Keratinocyte (primary cell): ENCODE results near the gene GOLGA6L2. TPM values are rescaled to one million over a fixed set of nuclear protein-coding genes. Genes with fewer than 3 reads are reported as not detected.
"Not testable (repeated sequence)": the region's sequence is repeated elsewhere in the genome, so short reads cannot be mapped to it uniquely, and the experiment has no call there.

ENCODE experiments used
- DNase-seq: peaks from one replicate; pipeline ENCODE4 v3.0.0-alpha.2; 2011; ENCODE audit warnings: low read depth, missing footprints, low spot score
- FAIRE-seq: peaks from 2 replicates; lab custom pipeline; 2011; peaks lifted over from hg19 to GRCh38; lab: Jason Lieb, UNC
- H2AFZ ChIP-seq: 2 replicates; pipeline ENCODE4 v1.6.0; 2012; ENCODE audit warnings: low read length, control low read depth, inconsistent platforms; ENCODE audit not compliant: control insufficient read depth
- H3K27ac ChIP-seq: 2 replicates; pipeline ENCODE4 v1.5.1; 2011; ENCODE audit warnings: low read length; ENCODE audit not compliant: control insufficient read depth, insufficient read depth
- H3K27me3 ChIP-seq: 3 replicates; pipeline ENCODE4 v1.6.0; 2011; ENCODE audit warnings: low read length; ENCODE audit not compliant: control insufficient read depth, insufficient read depth; ENCODE audit errors: extremely low read depth
- H3K36me3 ChIP-seq, 2 experiments: 2 replicates in 1 of 2; 3 replicates in 1 of 2; pipeline ENCODE4 v1.5.1; 2011; ENCODE audit warnings: low read length in 2 of 2, mild to moderate bottlenecking in 1 of 2; ENCODE audit not compliant: control insufficient read depth in 2 of 2, insufficient read depth in 2 of 2; ENCODE audit errors: extremely low read depth in 1 of 2
- H3K4me1 ChIP-seq: 3 replicates; pipeline ENCODE4 v1.5.1; 2011; ENCODE audit warnings: low read length; ENCODE audit not compliant: control insufficient read depth, insufficient read depth; ENCODE audit errors: extremely low read depth
- H3K4me2 ChIP-seq: 3 replicates; pipeline ENCODE4 v1.6.0; 2011; ENCODE audit warnings: low read depth, low read length; ENCODE audit not compliant: control insufficient read depth, insufficient read depth; ENCODE audit errors: extremely low read depth
- H3K4me3 ChIP-seq, 3 experiments: fragments of 200-600 bp in 1 of 3; sonication (generic) in 1 of 3; 2 replicates in 2 of 3; 3 replicates in 1 of 3; pipeline ENCODE4 v1.5.1; 2011 to 2016; ENCODE audit warnings: low read length in 3 of 3, mild to moderate bottlenecking in 3 of 3, control low read depth in 2 of 3, inconsistent platforms in 1 of 3, low read depth in 1 of 3, mixed read lengths in 1 of 3, mixed run types in 1 of 3, moderate library complexity in 1 of 3; ENCODE audit not compliant: control insufficient read depth in 2 of 3, insufficient read depth in 2 of 3; ENCODE audit errors: extremely low read depth in 1 of 3
- H3K79me2 ChIP-seq: 2 replicates; pipeline ENCODE4 v1.6.0; 2012; ENCODE audit warnings: low read length; ENCODE audit not compliant: control insufficient read depth, insufficient read depth
- H3K9ac ChIP-seq: 3 replicates; pipeline ENCODE4 v1.6.0; 2011; ENCODE audit warnings: low read length; ENCODE audit not compliant: control insufficient read depth, insufficient read depth; ENCODE audit errors: extremely low read depth
- H3K9me1 ChIP-seq: 3 replicates; pipeline ENCODE4 v1.6.0; 2011; ENCODE audit warnings: low read length; ENCODE audit not compliant: control insufficient read depth, insufficient read depth; ENCODE audit errors: extremely low read depth
- H3K9me3 ChIP-seq: 2 replicates; pipeline ENCODE4 v1.5.1; 2012; ENCODE audit warnings: low read depth, low read length; ENCODE audit not compliant: control insufficient read depth
- H4K20me1 ChIP-seq: 3 replicates; pipeline ENCODE4 v1.6.0; 2011; ENCODE audit warnings: low read length; ENCODE audit not compliant: control insufficient read depth, insufficient read depth; ENCODE audit errors: extremely low read depth
- CTCF ChIP-seq, 3 experiments: IDR thresholded peaks in 1 of 3; conservative IDR thresholded peaks in 1 of 3; optimal IDR thresholded peaks in 1 of 3; 2 replicates in 2 of 3; 3 replicates in 1 of 3; pipeline versions ENCODE3 to v1.5.1; 2011; ENCODE audit warnings: low read length in 3 of 3, mild to moderate bottlenecking in 3 of 3, moderate library complexity in 2 of 3, control low read depth in 1 of 3, inconsistent platforms in 1 of 3; ENCODE audit not compliant: insufficient read depth in 2 of 3; ENCODE audit errors: extremely low read depth in 1 of 3
- EZH2 ChIP-seq: IDR thresholded peaks from one replicate; pipeline ENCODE4 v1.6.1; 2012; ENCODE audit warnings: inconsistent platforms, mild to moderate bottlenecking, low read length, moderate library complexity
- dilution Hi-C: fragments of 300-500 bp; cut with MboI; formaldehyde crosslinking; loops from one replicate; pipeline ENCODE4 v1.7.0; 2020; ENCODE audit warnings: low sequenced_read_pairs; ENCODE audit not compliant: extremely low pct_ligation_motif_present
- polyA plus RNA-seq, 5 experiments: library from polyadenylated mRNA; depleted of rRNA in 3 of 5; stranded (reverse) in 3 of 5; stranded (forward) in 1 of 5; unstranded in 1 of 5; fragments of >200 nt; gene quantifications; 1 replicate in 1 of 5; 2 replicates in 3 of 5; 3 replicates in 1 of 5; pipeline versions ENCODE4 v1.2.1 to v1.2.3, GENCODE V29; 2011 to 2012; ENCODE audit warnings: missing spikeins in 2 of 5, low read depth in 1 of 5, low replicate concordance in 1 of 5

Gene GOLGA6L2
- polyA plus RNA-seq, 1 donor (not counting 4 experiments of a cell fraction or from before 2014, with no cell fraction given): not detected

GRCh38 chr15:23416349-23417276, 30.4 kb downstream of the GOLGA6L2 start:
- no peaks in the 10 kb centered on the region for H3K27me3 ChIP-seq
- TF ChIP-seq CTCF (optimal IDR thresholded peaks at IDR 0.05 in 1 of 3, IDR thresholded peaks at IDR 0.05 in 1 of 3, conservative IDR thresholded peaks at IDR 0.05 in 1 of 3; ENCODE audit: extremely low read depth in 1 of 3, insufficient read depth in 2 of 3, low read length in 3 of 3) (no peak), EZH2 (no peak)
- FAIRE-seq (no peak), DNase-seq (no peak)
- H3K4me1 ChIP-seq: no peaks in the 10 kb centered on the region
- dilution Hi-C loops: no loop called here
- H3K9ac ChIP-seq: no peak overlapping the region
- H3K36me3 ChIP-seq: no peaks in the 10 kb centered on the region
- no peak overlapping the region for H2AFZ ChIP-seq
- no peaks in the 10 kb centered on the region for H4K20me1 ChIP-seq
- H3K27ac ChIP-seq: no peak overlapping the region
- no peaks in the 10 kb centered on the region for H3K79me2 ChIP-seq
- H3K4me2 ChIP-seq: no peak overlapping the region
- no peaks in the 10 kb centered on the region for H3K9me1 ChIP-seq
- H3K9me3 ChIP-seq: no peaks in the 10 kb centered on the region
- no peak overlapping the region for H3K4me3 ChIP-seq

DNA sequence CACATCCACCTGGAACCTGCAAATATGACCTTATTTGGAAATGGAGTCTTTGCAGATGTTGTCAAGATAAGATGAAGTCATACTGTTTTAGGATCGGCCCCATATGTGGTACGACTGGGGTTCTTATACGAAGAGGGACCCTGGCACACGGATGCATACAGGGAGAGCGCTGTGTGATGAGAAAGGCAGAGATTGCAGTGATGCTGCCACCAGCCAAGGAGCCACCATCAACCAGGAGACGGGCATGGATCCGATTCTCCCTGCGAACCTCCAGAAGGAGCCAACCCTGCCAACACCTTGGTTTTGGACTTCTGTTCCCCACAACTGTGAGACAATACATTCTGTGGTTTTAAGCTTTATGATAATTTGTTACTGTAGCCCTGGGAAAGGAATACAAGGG, 31.2 kb downstream of the GOLGA6L2 start:
- H3K79me2 ChIP-seq, H3K36me3 ChIP-seq, H3K27ac ChIP-seq, dilution Hi-C loops, H3K4me3 ChIP-seq, H3K4me1 ChIP-seq, H4K20me1 ChIP-seq, H3K9me1 ChIP-seq, H2AFZ ChIP-seq, H3K9ac ChIP-seq, H3K4me2 ChIP-seq, DNase-seq, H3K9me3 ChIP-seq, H3K27me3 ChIP-seq: not testable (repeated sequence)
- peak; percentile 17 for FAIRE-seq
